ENCODE data around the gene ZBTB3.

DNA sequence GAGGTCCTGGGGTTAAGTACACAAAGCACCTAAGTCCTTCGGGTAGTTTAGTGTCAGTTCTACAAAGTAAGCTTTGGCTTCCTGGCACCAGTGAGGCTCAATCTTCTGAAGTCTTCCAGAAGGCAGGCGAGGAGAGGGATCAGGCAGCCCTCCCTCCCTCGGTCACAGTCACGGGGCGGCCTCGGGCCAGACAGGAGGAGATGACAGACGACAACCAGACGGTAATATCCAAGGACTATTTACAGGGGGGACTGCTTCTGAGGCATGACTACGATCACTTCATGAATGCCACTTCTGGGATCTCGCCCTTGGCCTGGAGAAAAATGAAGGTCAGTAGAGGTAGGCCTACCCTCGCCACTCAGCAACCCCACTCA, 38.2 kb upstream of the ZBTB3 start:
- TF ChIP-seq, protein P1, sequence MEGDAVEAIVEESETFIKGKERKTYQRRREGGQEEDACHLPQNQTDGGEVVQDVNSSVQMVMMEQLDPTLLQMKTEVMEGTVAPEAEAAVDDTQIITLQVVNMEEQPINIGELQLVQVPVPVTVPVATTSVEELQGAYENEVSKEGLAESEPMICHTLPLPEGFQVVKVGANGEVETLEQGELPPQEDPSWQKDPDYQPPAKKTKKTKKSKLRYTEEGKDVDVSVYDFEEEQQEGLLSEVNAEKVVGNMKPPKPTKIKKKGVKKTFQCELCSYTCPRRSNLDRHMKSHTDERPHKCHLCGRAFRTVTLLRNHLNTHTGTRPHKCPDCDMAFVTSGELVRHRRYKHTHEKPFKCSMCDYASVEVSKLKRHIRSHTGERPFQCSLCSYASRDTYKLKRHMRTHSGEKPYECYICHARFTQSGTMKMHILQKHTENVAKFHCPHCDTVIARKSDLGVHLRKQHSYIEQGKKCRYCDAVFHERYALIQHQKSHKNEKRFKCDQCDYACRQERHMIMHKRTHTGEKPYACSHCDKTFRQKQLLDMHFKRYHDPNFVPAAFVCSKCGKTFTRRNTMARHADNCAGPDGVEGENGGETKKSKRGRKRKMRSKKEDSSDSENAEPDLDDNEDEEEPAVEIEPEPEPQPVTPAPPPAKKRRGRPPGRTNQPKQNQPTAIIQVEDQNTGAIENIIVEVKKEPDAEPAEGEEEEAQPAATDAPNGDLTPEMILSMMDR (IDR thresholded peaks at IDR 0.05; ENCODE audit: low read depth, low read length, missing input control): no peak
- TF ChIP-seq YY1 (IDR thresholded peaks at IDR 0.05) (no peak), FOXA1 (IDR thresholded peaks at IDR 0.05) (no peak), TAF1 (conservative IDR thresholded peaks at IDR 0.05) (no peak), SP1 (IDR thresholded peaks at IDR 0.05) (no peak), JUND (IDR thresholded peaks at IDR 0.05) (no peak), EGR1 (IDR thresholded peaks at IDR 0.05; ENCODE audit: low read depth in 2 of 2) (no peak), RXRA (IDR thresholded peaks at IDR 0.05) (no peak)
- TF ChIP-seq, protein P2, sequence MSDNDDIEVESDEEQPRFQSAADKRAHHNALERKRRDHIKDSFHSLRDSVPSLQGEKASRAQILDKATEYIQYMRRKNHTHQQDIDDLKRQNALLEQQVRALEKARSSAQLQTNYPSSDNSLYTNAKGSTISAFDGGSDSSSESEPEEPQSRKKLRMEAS (IDR thresholded peaks at IDR 0.05): no peak
- TF ChIP-seq, protein P3, sequence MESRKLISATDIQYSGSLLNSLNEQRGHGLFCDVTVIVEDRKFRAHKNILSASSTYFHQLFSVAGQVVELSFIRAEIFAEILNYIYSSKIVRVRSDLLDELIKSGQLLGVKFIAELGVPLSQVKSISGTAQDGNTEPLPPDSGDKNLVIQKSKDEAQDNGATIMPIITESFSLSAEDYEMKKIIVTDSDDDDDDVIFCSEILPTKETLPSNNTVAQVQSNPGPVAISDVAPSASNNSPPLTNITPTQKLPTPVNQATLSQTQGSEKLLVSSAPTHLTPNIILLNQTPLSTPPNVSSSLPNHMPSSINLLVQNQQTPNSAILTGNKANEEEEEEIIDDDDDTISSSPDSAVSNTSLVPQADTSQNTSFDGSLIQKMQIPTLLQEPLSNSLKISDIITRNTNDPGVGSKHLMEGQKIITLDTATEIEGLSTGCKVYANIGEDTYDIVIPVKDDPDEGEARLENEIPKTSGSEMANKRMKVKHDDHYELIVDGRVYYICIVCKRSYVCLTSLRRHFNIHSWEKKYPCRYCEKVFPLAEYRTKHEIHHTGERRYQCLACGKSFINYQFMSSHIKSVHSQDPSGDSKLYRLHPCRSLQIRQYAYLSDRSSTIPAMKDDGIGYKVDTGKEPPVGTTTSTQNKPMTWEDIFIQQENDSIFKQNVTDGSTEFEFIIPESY (IDR thresholded peaks at IDR 0.05): no peak
- TF ChIP-seq, protein P4, sequence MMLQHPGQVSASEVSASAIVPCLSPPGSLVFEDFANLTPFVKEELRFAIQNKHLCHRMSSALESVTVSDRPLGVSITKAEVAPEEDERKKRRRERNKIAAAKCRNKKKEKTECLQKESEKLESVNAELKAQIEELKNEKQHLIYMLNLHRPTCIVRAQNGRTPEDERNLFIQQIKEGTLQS (IDR thresholded peaks at IDR 0.05): no peak
- TF ChIP-seq, protein P5, sequence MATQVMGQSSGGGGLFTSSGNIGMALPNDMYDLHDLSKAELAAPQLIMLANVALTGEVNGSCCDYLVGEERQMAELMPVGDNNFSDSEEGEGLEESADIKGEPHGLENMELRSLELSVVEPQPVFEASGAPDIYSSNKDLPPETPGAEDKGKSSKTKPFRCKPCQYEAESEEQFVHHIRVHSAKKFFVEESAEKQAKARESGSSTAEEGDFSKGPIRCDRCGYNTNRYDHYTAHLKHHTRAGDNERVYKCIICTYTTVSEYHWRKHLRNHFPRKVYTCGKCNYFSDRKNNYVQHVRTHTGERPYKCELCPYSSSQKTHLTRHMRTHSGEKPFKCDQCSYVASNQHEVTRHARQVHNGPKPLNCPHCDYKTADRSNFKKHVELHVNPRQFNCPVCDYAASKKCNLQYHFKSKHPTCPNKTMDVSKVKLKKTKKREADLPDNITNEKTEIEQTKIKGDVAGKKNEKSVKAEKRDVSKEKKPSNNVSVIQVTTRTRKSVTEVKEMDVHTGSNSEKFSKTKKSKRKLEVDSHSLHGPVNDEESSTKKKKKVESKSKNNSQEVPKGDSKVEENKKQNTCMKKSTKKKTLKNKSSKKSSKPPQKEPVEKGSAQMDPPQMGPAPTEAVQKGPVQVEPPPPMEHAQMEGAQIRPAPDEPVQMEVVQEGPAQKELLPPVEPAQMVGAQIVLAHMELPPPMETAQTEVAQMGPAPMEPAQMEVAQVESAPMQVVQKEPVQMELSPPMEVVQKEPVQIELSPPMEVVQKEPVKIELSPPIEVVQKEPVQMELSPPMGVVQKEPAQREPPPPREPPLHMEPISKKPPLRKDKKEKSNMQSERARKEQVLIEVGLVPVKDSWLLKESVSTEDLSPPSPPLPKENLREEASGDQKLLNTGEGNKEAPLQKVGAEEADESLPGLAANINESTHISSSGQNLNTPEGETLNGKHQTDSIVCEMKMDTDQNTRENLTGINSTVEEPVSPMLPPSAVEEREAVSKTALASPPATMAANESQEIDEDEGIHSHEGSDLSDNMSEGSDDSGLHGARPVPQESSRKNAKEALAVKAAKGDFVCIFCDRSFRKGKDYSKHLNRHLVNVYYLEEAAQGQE (IDR thresholded peaks at IDR 0.05): no peak
